K562 (cell line): Measurements from ENCODE around the gene TMEM204. TPM values are rescaled to one million over a fixed set of nuclear protein-coding genes. Genes with fewer than 3 reads are reported as not detected.

Experiments used
- ATAC-seq: fragments of 200-7000 bp; cut with Tn5 transposase; 3 replicates; pipeline ENCODE4 v1.9.1; 2020; ENCODE audit warnings: moderate library complexity
- BruUV-seq: library from RNA; stranded (reverse); fragments of 400-500 nt; replicated peaks from 2 replicates; lab custom pipeline; 2021; lab: Mats Ljungman, UMichigan
- CTCF ChIA-PET: fragments of 300-600 bp; formaldehyde crosslinking; extraction: SDS; loops from one replicate; lab custom pipeline; 2021; ENCODE audit warnings: low intra/inter-chr PET ratio; lab: Yijun Ruan, JAX
- POLR2A ChIA-PET: fragments of 300-600, 350-650 bp; sonication (Branson Sonifier 250); formaldehyde crosslinking; extraction: SDS; loops from one replicate; lab custom pipeline; 2021; ENCODE audit warnings: antibody characterized with exemption, inconsistent platforms; lab: Yijun Ruan, JAX
- DNase-seq, 4 experiments: peaks; one replicate each; pipeline versions ENCODE4 v3.0.0 to v3.0.0-alpha.2; 2011 to 2018; ENCODE audit warnings: low spot score in 3 of 4, mixed read lengths in 3 of 4; ENCODE audit errors: extremely low read depth in 1 of 4
- FAIRE-seq: peaks from 2 replicates; lab custom pipeline; 2011; peaks lifted over from hg19 to GRCh38; lab: Jason Lieb, UNC
- H2AFZ ChIP-seq: 2 replicates; pipeline ENCODE4 v1.6.0; 2011; ENCODE audit warnings: low read depth, low read length, control low read depth, inconsistent platforms
- H3K27ac ChIP-seq: fragments of 200-600 bp; 3 replicates; pipeline ENCODE4 v1.8.0; 2011; ENCODE audit warnings: low read depth, mild to moderate bottlenecking, control low read depth, inconsistent platforms, low read length, moderate library complexity, mixed read lengths; ENCODE audit errors: extremely low read depth
- H3K27me3 ChIP-seq, 2 experiments: fragments of 300-600 bp in 1 of 2; 2 replicates in 1 of 2; 3 replicates in 1 of 2; pipeline versions ENCODE4 v1.6.0 to v1.8.0; 2011; ENCODE audit warnings: inconsistent platforms in 2 of 2, low read length in 2 of 2, mild to moderate bottlenecking in 1 of 2, mixed read lengths in 1 of 2, moderate library complexity in 1 of 2; ENCODE audit not compliant: control insufficient read depth in 2 of 2, insufficient read depth in 2 of 2
- H3K36me3 ChIP-seq: fragments of 300-600 bp; 3 replicates; pipeline ENCODE4 v1.8.0; 2011; ENCODE audit warnings: mild to moderate bottlenecking, low read length, inconsistent platforms; ENCODE audit not compliant: control insufficient read depth, insufficient read depth
- H3K4me1 ChIP-seq, 2 experiments: fragments of 200-600 bp in 1 of 2; replicated peaks in 1 of 2; 2 replicates in 1 of 2; 3 replicates in 1 of 2; pipeline versions ENCODE4 v1.5.1 to v1.8.0; 2011; ENCODE audit warnings: inconsistent platforms in 2 of 2, low read length in 2 of 2, mild to moderate bottlenecking in 1 of 2, mixed read lengths in 1 of 2, moderate library complexity in 1 of 2; ENCODE audit not compliant: control insufficient read depth in 2 of 2, insufficient read depth in 2 of 2
- H3K4me2 ChIP-seq: 2 replicates; pipeline ENCODE4 v1.6.1; 2011; ENCODE audit warnings: low read length, control low read depth, inconsistent platforms, mixed read lengths; ENCODE audit not compliant: insufficient read depth
- H3K4me3 ChIP-seq: fragments of 200-600 bp; sonication (generic), shearing (Covaris generic); 2 replicates; pipeline ENCODE4 v1.5.1; 2016; ENCODE audit warnings: control low read depth, inconsistent platforms
- H3K79me2 ChIP-seq: fragments of 200-600 bp; 3 replicates; pipeline ENCODE4 v1.8.0; 2011; ENCODE audit warnings: low read length, inconsistent platforms; ENCODE audit not compliant: control insufficient read depth, insufficient read depth
- H3K9ac ChIP-seq, 2 experiments: 2 replicates each; pipeline versions ENCODE4 v1.6.0 to v1.6.1; 2011; ENCODE audit warnings: low read depth in 2 of 2, low read length in 2 of 2, control low read depth in 1 of 2, inconsistent platforms in 1 of 2, mild to moderate bottlenecking in 1 of 2, mixed read lengths in 1 of 2; ENCODE audit not compliant: insufficient read depth in 1 of 2
- H3K9me1 ChIP-seq: one replicate; pipeline ENCODE4 v1.6.0; 2011; ENCODE audit warnings: inconsistent platforms, mild to moderate bottlenecking, low read length, moderate library complexity; ENCODE audit not compliant: control insufficient read depth, insufficient read depth
- H3K9me3 ChIP-seq: replicated peaks from 2 replicates; pipeline ENCODE4 v1.5.1; 2011; ENCODE audit warnings: low read depth, low read length, inconsistent platforms; ENCODE audit not compliant: control insufficient read depth, insufficient read depth
- H4K20me1 ChIP-seq: replicated peaks from 2 replicates; pipeline ENCODE4 v1.6.1; 2011; ENCODE audit warnings: low read length, inconsistent platforms, mixed read lengths; ENCODE audit not compliant: control insufficient read depth, insufficient read depth
- L3MBTL2 ChIP-seq: fragments of 450-650 bp; IDR thresholded peaks from 2 replicates; pipeline ENCODE4 v1.6.1; 2016; ENCODE audit warnings: mild to moderate bottlenecking, moderate library complexity
- TOE1 ChIP-seq, 2 experiments: fragments of 450-650 bp in 1 of 2; sonication (generic) in 1 of 2; formaldehyde crosslinking in 1 of 2; IDR thresholded peaks; 2 replicates each; pipeline versions ENCODE4 v1.7.1 to v1.8.0; 2016 to 2022; ENCODE audit warnings: borderline replicate concordance in 2 of 2, mild to moderate bottlenecking in 2 of 2, antibody characterized with exemption in 1 of 2, inconsistent platforms in 1 of 2, low read depth in 1 of 2, missing genetic modification reagents in 1 of 2, moderate library complexity in 1 of 2
- WGBS: fragments of 100-300 bp; shearing (Covaris generic); methylation state at CpG from one replicate; pipeline ENCODE4 v1.1.6; 2016; ENCODE audit warnings: low coverage, mixed read lengths; ENCODE audit not compliant: insufficient coverage; ENCODE audit errors: missing lambda C conversion rate; 5-methylcytosine and 5-hydroxymethylcytosine counted together
- in situ Hi-C: fragments of 300-500 bp; cut with MboI; formaldehyde crosslinking; loops from 4 replicates; pipeline ENCODE4 v1.15.0; 2018; ENCODE audit warnings: inconsistent platforms, mixed read lengths
- intact Hi-C: fragments of 100-400 bp; cut with micrococcal nuclease; formaldehyde crosslinking; loops from 2 replicates; pipeline ENCODE4 v1.14.2; 2022
- polyA plus RNA-seq, 8 experiments: library from polyadenylated mRNA; depleted of rRNA in 4 of 8; stranded (reverse) in 5 of 8; unstranded in 3 of 8; fragments of >200 nt; fragmentation: Nextera tagmentation in 2 of 8; fragmentation: Illumina TruSeq in 1 of 8; extraction: Ambion mirVana in 2 of 8; extraction: Trizol in 1 of 8; gene quantifications; 2 replicates each; pipeline versions ENCODE4 v1.2.1 to v1.2.3, GENCODE V29; 2011 to 2014; ENCODE audit warnings: inconsistent platforms in 1 of 8, missing spikeins in 1 of 8
- total RNA-seq, 7 experiments: library from RNA; depleted of rRNA in 6 of 7; stranded (reverse); fragments of >200 nt in 6 of 7; fragmentation: Illumina TruSeq in 2 of 7; extraction: Trizol in 2 of 7; gene quantifications; 2 replicates each; pipeline versions ENCODE4 v1.2.1 to v1.2.3, GENCODE V29; 2011 to 2021; ENCODE audit warnings: low replicate concordance in 1 of 7
- TF ChIP-seq, protein P1 (sequence below): fragments of 250-450 bp; sonication (Bioruptor Pico); IDR thresholded peaks from 2 replicates; pipeline ENCODE4 v1.8.0; 2022; ENCODE audit warnings: inconsistent platforms

The TMEM204 gene
- total and polyA plus RNA-seq, 9 of the 15 experiments (the other 6 are each of a cell fraction or from before 2014, with no cell fraction given): 0.04 to 0.18 TPM; not detected in 7

DNA sequence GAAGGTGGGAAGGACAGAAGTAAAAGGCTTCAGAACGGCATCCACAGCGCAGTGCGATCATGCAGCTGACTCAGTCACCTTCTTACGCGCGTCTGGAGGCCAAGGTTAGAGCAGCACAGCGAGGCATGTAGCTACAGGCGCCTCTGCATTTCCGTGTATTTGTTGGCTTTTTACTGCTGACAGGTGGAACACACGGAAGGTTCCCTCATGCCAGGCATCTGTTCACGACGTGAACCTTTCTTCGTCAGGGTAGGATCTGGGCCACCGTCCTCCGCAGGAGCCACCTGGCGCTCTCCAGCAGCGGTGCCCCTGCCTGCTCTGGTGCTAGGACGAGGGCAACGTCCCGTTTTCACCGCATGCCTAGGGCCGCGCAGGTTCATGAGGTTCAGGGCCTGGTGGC is 15.3 kb downstream of the TMEM204 start:
- ATAC-seq (no peak), DNase-seq (no peak), FAIRE-seq (no peak)
- BruUV-seq: no TSS peak
- intact Hi-C loops (no loop called here), in situ Hi-C loops (no loop called here)
- Histone ChIP-seq H3K9ac (no peak overlapping the region; a peak in 1 of 4 replicates), H3K4me3 (no peak overlapping the region), H3K9me3 (no peaks in the 10 kb centered on the region), H3K79me2 (no peaks in the 10 kb centered on the region), H3K36me3 (no peaks in the 10 kb centered on the region), H3K27ac (no peak overlapping the region), H3K9me1 (no peaks in the 10 kb centered on the region), H3K4me2 (no peak overlapping the region), H2AFZ (no peak overlapping the region), H3K4me1 (peaks cover 2 to 25% of the 10 kb centered on the region in 2 experiments; a peak in 3 of 5 replicates), H4K20me1 (no peaks in the 10 kb centered on the region), H3K27me3 (peaks cover 2 to 34% of the 10 kb centered on the region in 2 experiments; a peak in 4 of 5 replicates)
- 49% methylated on average over 23 of the region's 23 CpGs for WGBS
- TF ChIP-seq TOE1 (IDR thresholded peaks at IDR 0.05; ENCODE audit: borderline replicate concordance) (no peak), TOE1 (CRISPR knock-in tag; IDR thresholded peaks at IDR 0.05; ENCODE audit: borderline replicate concordance, low read depth) (no peak), L3MBTL2 (no peak)
- TF ChIP-seq, protein P1, sequence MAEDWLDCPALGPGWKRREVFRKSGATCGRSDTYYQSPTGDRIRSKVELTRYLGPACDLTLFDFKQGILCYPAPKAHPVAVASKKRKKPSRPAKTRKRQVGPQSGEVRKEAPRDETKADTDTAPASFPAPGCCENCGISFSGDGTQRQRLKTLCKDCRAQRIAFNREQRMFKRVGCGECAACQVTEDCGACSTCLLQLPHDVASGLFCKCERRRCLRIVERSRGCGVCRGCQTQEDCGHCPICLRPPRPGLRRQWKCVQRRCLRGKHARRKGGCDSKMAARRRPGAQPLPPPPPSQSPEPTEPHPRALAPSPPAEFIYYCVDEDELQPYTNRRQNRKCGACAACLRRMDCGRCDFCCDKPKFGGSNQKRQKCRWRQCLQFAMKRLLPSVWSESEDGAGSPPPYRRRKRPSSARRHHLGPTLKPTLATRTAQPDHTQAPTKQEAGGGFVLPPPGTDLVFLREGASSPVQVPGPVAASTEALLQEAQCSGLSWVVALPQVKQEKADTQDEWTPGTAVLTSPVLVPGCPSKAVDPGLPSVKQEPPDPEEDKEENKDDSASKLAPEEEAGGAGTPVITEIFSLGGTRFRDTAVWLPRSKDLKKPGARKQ: no peak
- POLR2A ChIA-PET: interaction anchor here (1.2 kb wide), 1 partner anchor 18 kb away, joined by 3 read pairs; no protein-coding TSS in a partner anchor
- CTCF ChIA-PET: no interaction called here
